ENCODE measurements around the gene MTF2.

GRCh38 chr1:93140106-93140505, 61.0 kb downstream of the MTF2 start:
- TF ChIP-seq CTCF (optimal IDR thresholded peaks at IDR 0.05 in 1 of 3, IDR thresholded peaks at IDR 0.05 in 1 of 3, conservative IDR thresholded peaks at IDR 0.05 in 1 of 3; ENCODE audit: extremely low read depth in 1 of 3, insufficient read depth in 2 of 3, low read length in 3 of 3) (no peak), EZH2 (IDR thresholded peaks at IDR 0.05; ENCODE audit: low read length) (no peak)

All from keratinocyte (primary cell).